Left ventricle myocardium inferior (tissue), 1 donor: ENCODE results near the gene STIM2. TPM values are rescaled to one million over a fixed set of nuclear protein-coding genes. Genes with fewer than 3 reads are reported as not detected.

Experiments used
- DNase-seq: peaks from one replicate; pipeline ENCODE4 v3.0.0-alpha.2; 2020
- H3K27ac ChIP-seq: fragments of 200-600 bp; replicated peaks from 2 replicates; pipeline ENCODE4 v1.8.0; 2021
- H3K27me3 ChIP-seq: fragments of 200-600 bp; 2 replicates; pipeline ENCODE4 v1.8.0; 2021; ENCODE audit warnings: low read depth
- H3K36me3 ChIP-seq: fragments of 200-600 bp; 2 replicates; pipeline ENCODE4 v1.8.0; 2021
- H3K4me1 ChIP-seq: fragments of 200-600 bp; 2 replicates; pipeline ENCODE4 v1.8.0; 2021
- H3K4me3 ChIP-seq: fragments of 200-600 bp; 2 replicates; pipeline ENCODE4 v1.8.0; 2021; ENCODE audit warnings: mild to moderate bottlenecking, moderate library complexity
- H3K9me3 ChIP-seq: fragments of 200-600 bp; replicated peaks from 2 replicates; pipeline ENCODE4 v1.8.0; 2021
- CTCF ChIP-seq: fragments of 200-600 bp; IDR thresholded peaks from 2 replicates; pipeline ENCODE4 v1.8.0; 2021; ENCODE audit warnings: antibody characterized with exemption, mild to moderate bottlenecking, borderline replicate concordance
- intact Hi-C: fragments of 100-400 bp; cut with micrococcal nuclease; formaldehyde crosslinking; loops from one replicate; pipeline ENCODE4 v1.11.0; 2022
- total RNA-seq: library from RNA; stranded (reverse); fragmentation: NEBNext Ultra II Directional; extraction: Animal tissue kit (Norgen Biotek cat#: 25700); gene quantifications from one replicate; pipeline ENCODE4 v1.2.1, GENCODE V29; 2021
- donor health status: DM: no; HTN: yes; CAD: no; lungs with severe emphysema.

The STIM2 gene
- total RNA-seq, 1 donor from 2014 or later, result 12.2 TPM

DNA sequence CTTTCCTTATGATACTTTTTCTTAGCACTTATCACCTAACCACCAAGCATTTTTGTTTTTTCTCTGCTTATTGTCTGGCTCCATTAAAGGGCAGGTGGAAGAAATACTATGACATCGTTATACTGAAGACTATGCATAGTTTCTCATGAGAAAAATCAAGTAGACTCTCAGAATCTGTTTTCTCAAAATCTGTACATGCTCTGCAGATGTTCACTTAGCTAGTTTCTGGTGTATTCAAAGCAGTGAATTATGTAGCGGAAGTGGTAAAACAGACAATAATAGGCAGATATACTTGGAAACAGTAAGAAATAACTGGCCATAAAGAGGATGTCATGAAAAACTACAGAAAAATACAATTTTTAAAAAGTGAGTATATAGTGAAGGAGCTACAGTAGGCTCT, 146.0 kb downstream of the STIM2 start:
- no peaks in the 10 kb centered on the region for H3K9me3 ChIP-seq
- intact Hi-C loops, result loop anchor here (5.0 to 10.0 kb wide), 3 partner anchors 142 to 542 kb away; partner anchors contain the start of gene STIM2
- TF ChIP-seq CTCF, result no peak
- DNase-seq, result no peak
- no peaks in the 10 kb centered on the region for H3K27me3 ChIP-seq
- peaks cover 9% of the 10 kb centered on the region for H3K36me3 ChIP-seq
- no peak overlapping the region for H3K4me3 ChIP-seq
- peaks cover 12% of the 10 kb centered on the region for H3K4me1 ChIP-seq
- H3K27ac ChIP-seq, result no peak overlapping the region

DNA sequence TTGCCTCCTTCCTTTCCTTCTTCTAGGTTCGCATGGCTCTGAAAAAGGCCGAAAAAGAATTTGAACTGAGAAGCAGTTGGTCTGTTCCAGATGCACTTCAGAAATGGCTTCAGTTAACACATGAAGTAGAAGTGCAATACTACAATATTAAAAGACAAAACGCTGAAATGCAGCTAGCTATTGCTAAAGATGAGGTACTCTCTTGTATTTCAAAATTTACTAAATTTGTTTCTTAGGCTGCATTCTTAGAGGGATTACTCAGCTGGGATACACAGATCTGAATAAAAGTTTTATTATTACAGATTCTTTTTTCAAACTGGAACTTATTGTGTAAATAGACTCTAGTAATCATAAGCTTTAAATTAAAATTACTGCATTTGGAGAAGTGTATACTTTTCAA, 146.9 kb downstream of the STIM2 start:
- H3K36me3 ChIP-seq, result peaks cover 9% of the 10 kb centered on the region
- peaks cover 12% of the 10 kb centered on the region for H3K4me1 ChIP-seq
- no peak for DNase-seq
- H3K27ac ChIP-seq, result no peak overlapping the region
- TF ChIP-seq CTCF, result no peak
- no peaks in the 10 kb centered on the region for H3K27me3 ChIP-seq
- no peaks in the 10 kb centered on the region for H3K9me3 ChIP-seq
- intact Hi-C loops, result loop anchor here (5.0 to 10.0 kb wide), 3 partner anchors 143 to 543 kb away; partner anchors contain the start of gene STIM2
- H3K4me3 ChIP-seq, result no peak overlapping the region

DNA sequence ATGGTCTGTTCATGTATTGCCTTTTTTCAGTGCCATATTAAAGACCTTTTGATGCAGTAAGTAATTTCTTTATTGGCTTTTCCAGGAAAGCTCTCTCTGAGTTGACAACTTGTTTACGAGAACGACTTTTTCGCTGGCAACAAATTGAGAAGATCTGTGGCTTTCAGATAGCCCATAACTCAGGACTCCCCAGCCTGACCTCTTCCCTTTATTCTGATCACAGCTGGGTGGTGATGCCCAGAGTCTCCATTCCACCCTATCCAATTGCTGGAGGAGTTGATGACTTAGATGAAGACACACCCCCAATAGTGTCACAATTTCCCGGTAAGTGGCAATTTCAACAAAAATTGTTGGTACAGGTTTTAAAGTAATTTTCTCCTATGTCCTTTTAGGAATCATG, 148.0 kb downstream of the STIM2 start:
- no peaks in the 10 kb centered on the region for H3K9me3 ChIP-seq
- peaks cover 9% of the 10 kb centered on the region for H3K36me3 ChIP-seq
- peaks cover 12% of the 10 kb centered on the region for H3K4me1 ChIP-seq
- no peaks in the 10 kb centered on the region for H3K27me3 ChIP-seq
- no peak overlapping the region for H3K4me3 ChIP-seq
- TF ChIP-seq CTCF, result no peak
- DNase-seq, result no peak
- intact Hi-C loops, result loop anchor here (5.0 to 10.0 kb wide), 3 partner anchors 144 to 544 kb away; partner anchors contain the start of gene STIM2
- no peak overlapping the region for H3K27ac ChIP-seq

GRCh38 chr4:27009539-27009938, 148.9 kb downstream of the STIM2 start:
- H3K27ac ChIP-seq, result no peak overlapping the region
- intact Hi-C loops, result loop anchor here (5.0 to 10.0 kb wide), 3 partner anchors 145 to 545 kb away; partner anchors contain the start of gene STIM2
- TF ChIP-seq CTCF, result no peak
- no peaks in the 10 kb centered on the region for H3K27me3 ChIP-seq
- peaks cover 9% of the 10 kb centered on the region for H3K36me3 ChIP-seq
- no peaks in the 10 kb centered on the region for H3K9me3 ChIP-seq
- DNase-seq, result no peak
- H3K4me1 ChIP-seq, result peaks cover 12% of the 10 kb centered on the region
- no peak overlapping the region for H3K4me3 ChIP-seq

DNA sequence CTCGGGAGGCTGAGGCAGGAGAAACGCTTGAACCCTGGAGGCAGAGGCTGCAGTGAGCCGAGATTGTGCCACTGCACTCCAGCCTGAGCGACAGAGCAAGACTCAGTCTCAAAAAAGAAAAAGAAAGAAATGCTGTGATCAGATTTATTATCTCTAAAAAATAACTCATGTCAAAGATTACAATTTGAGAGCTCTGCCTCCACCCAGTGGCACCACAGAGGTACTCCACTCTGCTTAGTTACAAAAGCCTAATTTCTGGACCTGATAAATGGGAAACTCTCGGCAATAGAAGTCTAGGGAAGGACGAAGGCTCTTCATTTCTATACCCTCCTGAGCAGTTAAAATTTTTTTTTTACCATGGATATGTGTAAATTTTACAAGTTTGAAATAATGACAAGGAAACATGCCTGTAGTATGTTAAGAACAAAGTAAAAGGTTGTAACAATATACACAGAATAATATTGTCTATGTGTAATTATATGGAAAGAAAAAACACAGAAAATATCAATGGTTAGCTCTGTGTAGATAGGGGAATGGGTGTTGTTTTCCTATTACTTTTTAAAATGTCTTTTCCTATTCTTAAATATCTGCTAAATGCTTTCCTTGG, 149.8 kb downstream of the STIM2 start:
- Histone ChIP-seq H3K27ac (no peak overlapping the region), H3K4me1 (peaks cover 10% of the 10 kb centered on the region), H3K9me3 (no peaks in the 10 kb centered on the region), H3K4me3 (no peak overlapping the region), H3K36me3 (peaks cover 9% of the 10 kb centered on the region), H3K27me3 (no peaks in the 10 kb centered on the region)
- peak; percentile 22 for DNase-seq
- intact Hi-C loops, result no loop called here
- TF ChIP-seq CTCF, result peak; percentile 97
